Measurements from ENCODE around the gene NALCN.

The NALCN gene

GRCh38 chr13:101026328-101026727 lies 390.0 kb downstream of the NALCN start:
- Histone ChIP-seq H3K9ac (ENCODE audit: low read depth, low read length) (no peak overlapping the region), H3K4me1 (ENCODE audit: insufficient read depth, low read length) (no peaks in the 10 kb centered on the region), H3K36me3 (ENCODE audit: insufficient read depth, low read depth, low read length) (no peaks in the 10 kb centered on the region), H3K27me3 (ENCODE audit: insufficient read depth, low read length) (no peaks in the 10 kb centered on the region), H3K27ac (ENCODE audit: low read length) (no peak overlapping the region), H3K9me3 (ENCODE audit: insufficient read depth, low read depth, low read length) (no peaks in the 10 kb centered on the region), H3K4me3 (ENCODE audit: low read length) (no peak overlapping the region)

GRCh38 chr13:101025925-101026324 lies 390.4 kb downstream of the NALCN start:
- H3K9ac ChIP-seq (ENCODE audit: low read depth, low read length), result no peak overlapping the region
- no peaks in the 10 kb centered on the region for H3K9me3 ChIP-seq (ENCODE audit: insufficient read depth, low read depth, low read length)
- no peaks in the 10 kb centered on the region for H3K27me3 ChIP-seq (ENCODE audit: insufficient read depth, low read length)
- H3K4me1 ChIP-seq (ENCODE audit: insufficient read depth, low read length), result no peaks in the 10 kb centered on the region
- no peak overlapping the region for H3K27ac ChIP-seq (ENCODE audit: low read length)
- no peaks in the 10 kb centered on the region for H3K36me3 ChIP-seq (ENCODE audit: insufficient read depth, low read depth, low read length)
- no peak overlapping the region for H3K4me3 ChIP-seq (ENCODE audit: low read length)

- Histone ChIP-seq H3K36me3 (ENCODE audit: insufficient read depth, low read depth, low read length) (no peaks in the 10 kb centered on the region), H3K4me1 (ENCODE audit: insufficient read depth, low read length) (no peaks in the 10 kb centered on the region), H3K27me3 (ENCODE audit: insufficient read depth, low read length) (no peaks in the 10 kb centered on the region), H3K27ac (ENCODE audit: low read length) (no peak overlapping the region), H3K9ac (ENCODE audit: low read depth, low read length) (no peak overlapping the region), H3K9me3 (ENCODE audit: insufficient read depth, low read depth, low read length) (no peaks in the 10 kb centered on the region), H3K4me3 (ENCODE audit: low read length) (no peak overlapping the region)
Observed at GRCh38 chr13:101025519-101025918, 390.8 kb downstream of the NALCN start.

- H3K9ac ChIP-seq (ENCODE audit: low read depth, low read length), result no peak overlapping the region
- no peak overlapping the region for H3K27ac ChIP-seq (ENCODE audit: low read length)
- H3K36me3 ChIP-seq (ENCODE audit: insufficient read depth, low read depth, low read length), result no peaks in the 10 kb centered on the region
- no peaks in the 10 kb centered on the region for H3K27me3 ChIP-seq (ENCODE audit: insufficient read depth, low read length)
- H3K4me3 ChIP-seq (ENCODE audit: low read length), result no peak overlapping the region
- no peaks in the 10 kb centered on the region for H3K4me1 ChIP-seq (ENCODE audit: insufficient read depth, low read length)
- H3K9me3 ChIP-seq (ENCODE audit: insufficient read depth, low read depth, low read length), result no peaks in the 10 kb centered on the region
Observed at GRCh38 chr13:101019126-101019525, 397.2 kb downstream of the NALCN start.

- Histone ChIP-seq H3K9me3 (ENCODE audit: insufficient read depth, low read depth, low read length) (no peaks in the 10 kb centered on the region), H3K4me1 (ENCODE audit: insufficient read depth, low read length) (no peaks in the 10 kb centered on the region), H3K9ac (ENCODE audit: low read depth, low read length) (no peak overlapping the region), H3K27ac (ENCODE audit: low read length) (no peak overlapping the region), H3K4me3 (ENCODE audit: low read length) (no peak overlapping the region), H3K36me3 (ENCODE audit: insufficient read depth, low read depth, low read length) (no peaks in the 10 kb centered on the region), H3K27me3 (ENCODE audit: insufficient read depth, low read length) (no peaks in the 10 kb centered on the region)
Observed at GRCh38 chr13:101018720-101019119, 397.6 kb downstream of the NALCN start.

- no peak overlapping the region for H3K9ac ChIP-seq (ENCODE audit: low read depth, low read length)
- no peaks in the 10 kb centered on the region for H3K4me1 ChIP-seq (ENCODE audit: insufficient read depth, low read length)
- H3K4me3 ChIP-seq (ENCODE audit: low read length), result no peak overlapping the region
- no peaks in the 10 kb centered on the region for H3K27me3 ChIP-seq (ENCODE audit: insufficient read depth, low read length)
- no peaks in the 10 kb centered on the region for H3K36me3 ChIP-seq (ENCODE audit: insufficient read depth, low read depth, low read length)
- H3K9me3 ChIP-seq (ENCODE audit: insufficient read depth, low read depth, low read length), result no peaks in the 10 kb centered on the region
- H3K27ac ChIP-seq (ENCODE audit: low read length), result no peak overlapping the region
Observed at GRCh38 chr13:101017123-101017872, 399.0 kb downstream of the NALCN start.

GRCh38 chr13:101016475-101016874 lies 399.8 kb downstream of the NALCN start:
- H3K9ac ChIP-seq (ENCODE audit: low read depth, low read length), result no peak overlapping the region
- no peaks in the 10 kb centered on the region for H3K4me1 ChIP-seq (ENCODE audit: insufficient read depth, low read length)
- no peaks in the 10 kb centered on the region for H3K9me3 ChIP-seq (ENCODE audit: insufficient read depth, low read depth, low read length)
- H3K27ac ChIP-seq (ENCODE audit: low read length), result no peak overlapping the region
- H3K27me3 ChIP-seq (ENCODE audit: insufficient read depth, low read length), result no peaks in the 10 kb centered on the region
- no peaks in the 10 kb centered on the region for H3K36me3 ChIP-seq (ENCODE audit: insufficient read depth, low read depth, low read length)
- H3K4me3 ChIP-seq (ENCODE audit: low read length), result no peak overlapping the region

- no peaks in the 10 kb centered on the region for H3K27me3 ChIP-seq (ENCODE audit: insufficient read depth, low read length)
- H3K9ac ChIP-seq (ENCODE audit: low read depth, low read length), result no peak overlapping the region
- no peaks in the 10 kb centered on the region for H3K36me3 ChIP-seq (ENCODE audit: insufficient read depth, low read depth, low read length)
- peaks cover 12% of the 10 kb centered on the region; the same call in 1 of the 2 replicates for H3K4me1 ChIP-seq (ENCODE audit: insufficient read depth, low read length)
- H3K4me3 ChIP-seq (ENCODE audit: low read length), result no peak overlapping the region
- H3K9me3 ChIP-seq (ENCODE audit: insufficient read depth, low read depth, low read length), result no peaks in the 10 kb centered on the region
- no peak overlapping the region for H3K27ac ChIP-seq (ENCODE audit: low read length)
Observed at GRCh38 chr13:101013245-101013644, 403.1 kb downstream of the NALCN start.

- peaks cover 17% of the 10 kb centered on the region; the same call in 1 of the 2 replicates for H3K4me1 ChIP-seq (ENCODE audit: insufficient read depth, low read length)
- H3K27me3 ChIP-seq (ENCODE audit: insufficient read depth, low read length), result no peaks in the 10 kb centered on the region
- H3K36me3 ChIP-seq (ENCODE audit: insufficient read depth, low read depth, low read length), result no peaks in the 10 kb centered on the region
- H3K27ac ChIP-seq (ENCODE audit: low read length), result no peak overlapping the region
- H3K9ac ChIP-seq (ENCODE audit: low read depth, low read length), result no peak overlapping the region; the same call in 1 of the 2 replicates
- H3K9me3 ChIP-seq (ENCODE audit: insufficient read depth, low read depth, low read length), result no peaks in the 10 kb centered on the region
- peak overlapping the region; percentile 34; the same call in 1 of the 2 replicates for H3K4me3 ChIP-seq (ENCODE audit: low read length)
Observed at GRCh38 chr13:101010100-101010499, 406.2 kb downstream of the NALCN start.

- no peak overlapping the region for H3K4me3 ChIP-seq (ENCODE audit: low read length)
- no peak overlapping the region for H3K27ac ChIP-seq (ENCODE audit: low read length)
- no peak overlapping the region for H3K9ac ChIP-seq (ENCODE audit: low read depth, low read length)
- peaks cover 23% of the 10 kb centered on the region; the same call in 1 of the 2 replicates for H3K4me1 ChIP-seq (ENCODE audit: insufficient read depth, low read length)
- H3K36me3 ChIP-seq (ENCODE audit: insufficient read depth, low read depth, low read length), result no peaks in the 10 kb centered on the region
- no peaks in the 10 kb centered on the region for H3K27me3 ChIP-seq (ENCODE audit: insufficient read depth, low read length)
- no peaks in the 10 kb centered on the region for H3K9me3 ChIP-seq (ENCODE audit: insufficient read depth, low read depth, low read length)
Observed at GRCh38 chr13:101007245-101007644, 409.1 kb downstream of the NALCN start.

Measured in iPS-20b (cell line).